Small intestine (tissue), 7 donors: ENCODE results near the gene SERPINA6. TPM values are rescaled to one million over a fixed set of nuclear protein-coding genes. Genes with fewer than 3 reads are reported as not detected.
A peak's percentile ranks its signal among the peaks of the same experiment; 100 is the strongest.

Source experiments
- DNase-seq, 2 donors: peaks; one replicate each; pipeline versions ENCODE4 v3.0.0 to v3.0.0-alpha.2; 2013
- FAIRE-seq: peaks from 2 replicates; lab custom pipeline; 2012; peaks lifted over from hg19 to GRCh38; lab: Jason Lieb, UNC
- H3K27ac ChIP-seq, 3 donors: one replicate each; pipeline ENCODE4 v1.5.1; 2013; ENCODE audit warnings: low read length in 2 of 3, mild to moderate bottlenecking in 2 of 3, control low read depth in 1 of 3, inconsistent platforms in 1 of 3, low read depth in 1 of 3, moderate library complexity in 1 of 3
- H3K27me3 ChIP-seq, 3 donors: one replicate each; pipeline ENCODE4 v1.6.1; 2013; ENCODE audit warnings: low read length in 3 of 3, inconsistent platforms in 1 of 3; ENCODE audit not compliant: control insufficient read depth in 3 of 3, insufficient read depth in 3 of 3
- H3K36me3 ChIP-seq, 3 donors: one replicate each; pipeline ENCODE4 v1.6.1; 2013; ENCODE audit warnings: low read length in 3 of 3, inconsistent platforms in 1 of 3, low read depth in 1 of 3, mild to moderate bottlenecking in 1 of 3, moderate library complexity in 1 of 3; ENCODE audit not compliant: control insufficient read depth in 3 of 3, insufficient read depth in 2 of 3
- H3K4me1 ChIP-seq, 3 donors: one replicate each; pipeline ENCODE4 v1.6.1; 2013; ENCODE audit warnings: low read length in 2 of 3, inconsistent platforms in 1 of 3, low read depth in 1 of 3, mild to moderate bottlenecking in 1 of 3, moderate library complexity in 1 of 3; ENCODE audit not compliant: control insufficient read depth in 3 of 3, insufficient read depth in 2 of 3
- H3K4me3 ChIP-seq, 3 donors: one replicate each; pipeline ENCODE4 v1.5.1; 2013; ENCODE audit warnings: low read length in 3 of 3, control low read depth in 1 of 3, inconsistent platforms in 1 of 3, low read depth in 1 of 3, mild to moderate bottlenecking in 1 of 3, moderate library complexity in 1 of 3
- H3K9me3 ChIP-seq, 2 donors: one replicate each; pipeline ENCODE4 v1.6.1; 2013; ENCODE audit warnings: low read depth in 1 of 2, low read length in 1 of 2; ENCODE audit not compliant: control insufficient read depth in 2 of 2, insufficient read depth in 1 of 2
- WGBS, 3 donors: extraction: QIAGEN DNeasy Blood & Tissue Kit; methylation state at CpG; one replicate each; pipeline ENCODE4 v1.1.7; 2013; 5-methylcytosine and 5-hydroxymethylcytosine counted together
- polyA plus RNA-seq, 4 donors: library from polyadenylated mRNA; stranded (reverse) in 3 of 4; unstranded in 1 of 4; fragments of 200-250 nt in 3 of 4; fragments of 120-200 nt in 1 of 4; gene quantifications; one replicate each; pipeline versions ENCODE4 v1.2.1 to v1.2.3, GENCODE V29; 2013
- donor health status: healthy with polysubstance abuse.
- donor health status: control.
- donor health status: control.
- donor health status: Bipolar disorder and iron deficiency.
- donor health status: healthy.

The SERPINA6 gene
- polyA plus RNA-seq, 4 donors = 0.07 to 4.4 TPM; not detected in 2

- WGBS, 3 donors = 76 to 85% (median 81%) methylated on average over 3 of the region's 3 CpGs
- no peaks in the 10 kb centered on the region for H3K27me3 ChIP-seq
- DNase-seq = no peak
Observed at GRCh38 chr14:94310248-94310647, 12.9 kb downstream of the SERPINA6 start.

GRCh38 chr14:94309721-94310120 lies 13.4 kb downstream of the SERPINA6 start:
- Histone ChIP-seq H3K27me3 (no peaks in the 10 kb centered on the region), H3K36me3 (no peaks in the 10 kb centered on the region), H3K27ac (no peak overlapping the region), H3K4me1 (peaks cover 0 to 8% (median 0%) of the 10 kb centered on the region in 3 donors), H3K9me3 (peaks cover 0 to 11% of the 10 kb centered on the region in 2 donors), H3K4me3 (no peak overlapping the region)
- FAIRE-seq = no peak
- no peak for DNase-seq
- 82 to 92% (median 88%) methylated on average over 10 of the region's 10 CpGs for WGBS, 3 donors

More at GRCh38 chr14:94310248-94310647, 12.9 kb downstream of the SERPINA6 start:
- Histone ChIP-seq H3K36me3 (no peaks in the 10 kb centered on the region), H3K4me3 (no peak overlapping the region), H3K27ac (no peak overlapping the region), H3K4me1 (peaks cover 0 to 8% (median 0%) of the 10 kb centered on the region in 3 donors), H3K9me3 (peaks cover 0 to 11% of the 10 kb centered on the region in 2 donors)
- FAIRE-seq = no peak

- Histone ChIP-seq H3K27ac (no peak overlapping the region), H3K36me3 (no peaks in the 10 kb centered on the region), H3K4me1 (peaks cover 0 to 8% (median 0%) of the 10 kb centered on the region in 3 donors), H3K27me3 (peaks cover 0 to 2% (median 0%) of the 10 kb centered on the region in 3 donors), H3K4me3 (no peak overlapping the region), H3K9me3 (peaks cover 0 to 11% of the 10 kb centered on the region in 2 donors)
- no peak for FAIRE-seq
- DNase-seq = peak in 1 of 2 donors; percentile 28
- 45 to 78% (median 67%) methylated on average over 5 of the region's 5 CpGs for WGBS, 3 donors
Observed at GRCh38 chr14:94307410-94307992, 15.6 kb downstream of the SERPINA6 start.

GRCh38 chr14:94306047-94306978 lies 16.8 kb downstream of the SERPINA6 start:
- peak overlapping the region in 1 of 3 donors; percentile 44 for H3K27ac ChIP-seq
- H3K27me3 ChIP-seq = peaks cover 0 to 2% (median 0%) of the 10 kb centered on the region in 3 donors
- no peak overlapping the region for H3K4me3 ChIP-seq
- H3K4me1 ChIP-seq = peaks cover 0 to 6% (median 0%) of the 10 kb centered on the region in 3 donors
- FAIRE-seq (no peak), DNase-seq (peak; percentile 19 to 63)
- WGBS, 3 donors = 57 to 68% (median 58%) methylated on average over 12 of the region's 12 CpGs
- no peaks in the 10 kb centered on the region for H3K36me3 ChIP-seq
- peaks cover 0 to 11% of the 10 kb centered on the region in 2 donors for H3K9me3 ChIP-seq

DNA sequence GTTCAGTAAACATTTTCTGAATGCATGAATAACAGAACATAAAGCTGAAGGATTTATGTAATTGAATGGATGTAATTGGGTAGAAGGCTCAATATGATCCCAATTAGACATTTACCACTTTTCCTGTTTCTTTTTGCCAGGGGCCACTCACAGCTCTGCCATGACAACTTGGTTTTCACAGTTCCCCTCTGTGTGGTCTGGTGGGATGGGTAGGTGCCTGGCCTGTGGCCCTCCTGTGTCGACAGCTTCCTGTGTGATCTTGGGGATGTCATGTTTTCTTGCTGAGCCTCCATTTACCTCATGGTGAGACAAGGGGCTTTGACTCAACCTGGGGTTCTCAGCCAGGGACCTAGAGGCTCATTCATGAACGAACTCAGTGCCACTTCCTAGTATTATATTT lies 17.5 kb downstream of the SERPINA6 start:
- H3K27me3 ChIP-seq = peaks cover 0 to 2% (median 0%) of the 10 kb centered on the region in 3 donors
- DNase-seq (no peak), FAIRE-seq (no peak)

GRCh38 chr14:94304243-94304642 lies 18.9 kb downstream of the SERPINA6 start:
- DNase-seq = no peak
- no peak for FAIRE-seq
- 85 to 92% (median 91%) methylated on average over 6 of the region's 6 CpGs for WGBS, 3 donors

More for the DNA sequence above, 17.5 kb downstream of the SERPINA6 start:
- peaks cover 0 to 11% of the 10 kb centered on the region in 2 donors for H3K9me3 ChIP-seq
- H3K36me3 ChIP-seq = no peaks in the 10 kb centered on the region
- no peak overlapping the region for H3K4me3 ChIP-seq
- H3K4me1 ChIP-seq = peaks cover 0 to 6% (median 0%) of the 10 kb centered on the region in 3 donors
- 69 to 77% (median 69%) methylated on average over 2 of the region's 2 CpGs for WGBS, 3 donors
- no peak overlapping the region for H3K27ac ChIP-seq

GRCh38 chr14:94303111-94303510 lies 20.0 kb downstream of the SERPINA6 start:
- Histone ChIP-seq H3K4me1 (peaks cover 0 to 6% (median 0%) of the 10 kb centered on the region in 3 donors), H3K36me3 (no peaks in the 10 kb centered on the region), H3K27me3 (peaks cover 0 to 2% (median 0%) of the 10 kb centered on the region in 3 donors), H3K27ac (no peak overlapping the region), H3K9me3 (peaks cover 0 to 7% of the 10 kb centered on the region in 2 donors), H3K4me3 (no peak overlapping the region)
- 81 to 87% (median 82%) methylated on average over 7 of the region's 7 CpGs for WGBS, 3 donors
- DNase-seq = no peak
- no peak for FAIRE-seq

More at GRCh38 chr14:94304243-94304642, 18.9 kb downstream of the SERPINA6 start:
- Histone ChIP-seq H3K27ac (no peak overlapping the region), H3K4me1 (peaks cover 0 to 6% (median 0%) of the 10 kb centered on the region in 3 donors), H3K9me3 (peaks cover 0 to 11% of the 10 kb centered on the region in 2 donors), H3K36me3 (no peaks in the 10 kb centered on the region), H3K27me3 (peaks cover 0 to 2% (median 0%) of the 10 kb centered on the region in 3 donors), H3K4me3 (no peak overlapping the region)

DNA sequence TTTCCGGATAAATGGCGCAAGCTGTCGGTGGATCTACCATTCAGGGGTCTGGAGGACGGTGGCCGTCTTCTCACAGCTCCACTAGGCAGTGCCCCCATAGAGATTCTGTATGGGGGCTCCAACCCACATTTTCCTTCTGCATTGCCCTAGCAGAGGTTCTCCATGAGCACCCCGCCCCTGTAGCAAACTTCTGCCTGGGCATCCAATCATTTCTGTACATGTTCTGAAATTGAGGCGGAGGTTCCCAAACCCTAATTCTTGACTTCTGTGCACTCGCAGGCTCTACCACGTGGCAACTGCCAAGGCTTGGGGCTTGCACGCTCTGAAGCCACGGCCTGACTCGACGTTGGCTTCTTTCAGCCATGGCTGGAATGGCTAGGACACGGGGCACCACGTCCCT lies 25.0 kb downstream of the SERPINA6 start:
- Histone ChIP-seq H3K9me3 (no peaks in the 10 kb centered on the region), H3K4me1 (no peaks in the 10 kb centered on the region), H3K4me3 (no peak overlapping the region), H3K27ac (no peak overlapping the region), H3K36me3 (no peaks in the 10 kb centered on the region), H3K27me3 (peaks cover 0 to 3% (median 0%) of the 10 kb centered on the region in 3 donors)
- FAIRE-seq (no peak), DNase-seq (no peak)
- 92 to 93% (median 92%) methylated on average over 15 of the region's 15 CpGs for WGBS, 3 donors
